MM.1S (cell line): ENCODE data around the gene BCL2L2.

Source experiments
- DNase-seq: peaks from one replicate; pipeline ENCODE4 v3.0.0-alpha.2; 2015
- H2AFZ ChIP-seq: fragments of 300-600 bp; sonication (generic); 2 replicates; pipeline ENCODE4 v1.6.0; 2016; ENCODE audit warnings: antibody characterized with exemption, low read length
- H3F3A ChIP-seq: fragments of 300-600 bp; sonication (generic); 2 replicates; pipeline ENCODE4 v1.6.1; 2016; ENCODE audit warnings: mild to moderate bottlenecking, antibody characterized with exemption, low read length, moderate library complexity, mixed read lengths; ENCODE audit not compliant: insufficient read depth
- H3K27ac ChIP-seq: fragments of 300-600 bp; sonication (generic); 2 replicates; pipeline ENCODE4 v1.5.1; 2016; ENCODE audit warnings: mild to moderate bottlenecking, low read length
- H3K27me3 ChIP-seq: fragments of 300-600 bp; sonication (generic); replicated peaks from 2 replicates; pipeline ENCODE4 v1.6.0; 2016; ENCODE audit warnings: low read length; ENCODE audit not compliant: insufficient read depth
- H3K36me3 ChIP-seq: fragments of 300-600 bp; sonication (generic); replicated peaks from 2 replicates; pipeline ENCODE4 v1.6.1; 2016; ENCODE audit warnings: mild to moderate bottlenecking, low read length, mixed read lengths; ENCODE audit not compliant: insufficient read depth
- H3K4me1 ChIP-seq: fragments of 300-600 bp; sonication (generic); 2 replicates; pipeline ENCODE4 v1.6.1; 2016; ENCODE audit warnings: low read length, mixed read lengths
- H3K4me2 ChIP-seq: fragments of 300-600 bp; sonication (generic); 2 replicates; pipeline ENCODE4 v1.6.0; 2016; ENCODE audit warnings: low read depth, low read length
- H3K4me3 ChIP-seq: fragments of 300-600 bp; sonication (generic); 2 replicates; pipeline ENCODE4 v1.5.1; 2016; ENCODE audit warnings: low read length, mixed read lengths
- H3K79me2 ChIP-seq: fragments of 300-600 bp; sonication (generic); 2 replicates; pipeline ENCODE4 v1.6.1; 2016; ENCODE audit warnings: mixed run types, low read length, mixed read lengths
- H3K9ac ChIP-seq: fragments of 300-600 bp; sonication (generic); 2 replicates; pipeline ENCODE4 v1.6.1; 2016; ENCODE audit warnings: low read length, mixed read lengths
- H3K9me2 ChIP-seq: fragments of 300-600 bp; sonication (generic); replicated peaks from 2 replicates; pipeline ENCODE4 v1.6.1; 2016; ENCODE audit warnings: mild to moderate bottlenecking, low read length, mixed read lengths; ENCODE audit not compliant: insufficient read depth
- H3K9me3 ChIP-seq: fragments of 300-600 bp; sonication (generic); replicated peaks from 2 replicates; pipeline ENCODE4 v1.6.1; 2016; ENCODE audit warnings: mild to moderate bottlenecking, low read length, mixed read lengths; ENCODE audit not compliant: insufficient read depth
- H4K20me1 ChIP-seq: fragments of 300-600 bp; sonication (generic); 2 replicates; pipeline ENCODE4 v1.6.1; 2016; ENCODE audit warnings: mild to moderate bottlenecking, low read length, moderate library complexity, mixed read lengths; ENCODE audit not compliant: insufficient read depth
- CTCF ChIP-seq: fragments of 300-600 bp; sonication (generic); IDR thresholded peaks from 2 replicates; pipeline ENCODE4 v1.5.1; 2016; ENCODE audit warnings: antibody characterized with exemption, low read length, mixed read lengths
- EZH2 ChIP-seq: fragments of 300-600 bp; sonication (generic); optimal IDR thresholded peaks from 2 replicates; pipeline ENCODE3; 2017; ENCODE audit warnings: low read depth, mild to moderate bottlenecking, antibody characterized with exemption, low read length, mixed read lengths
- EZH2phosphoT487 ChIP-seq: fragments of 300-600 bp; sonication (generic); IDR thresholded peaks from 2 replicates; pipeline ENCODE4 v1.6.1; 2018; ENCODE audit warnings: antibody characterized with exemption, low read length

BCL2L2 gene

GRCh38 chr14:23310546-23310945 lies 3.9 kb downstream of the BCL2L2 start:
- Histone ChIP-seq H3K4me2 (no peak overlapping the region), H3K36me3 (no peaks in the 10 kb centered on the region), H3K79me2 (no peaks in the 10 kb centered on the region)

GRCh38 chr14:23316300-23316699 lies 9.7 kb downstream of the BCL2L2 start:
- TF ChIP-seq EZH2 (no peak), EZH2phosphoT487 (no peak), CTCF (no peak)
- H3K9ac ChIP-seq: no peak overlapping the region
- H3K79me2 ChIP-seq: no peaks in the 10 kb centered on the region
- no peaks in the 10 kb centered on the region for H3K36me3 ChIP-seq
- H2AFZ ChIP-seq: no peak overlapping the region
- no peaks in the 10 kb centered on the region for H3K9me2 ChIP-seq
- H3K4me2 ChIP-seq: no peak overlapping the region
- no peaks in the 10 kb centered on the region for H3K4me1 ChIP-seq
- H4K20me1 ChIP-seq: no peaks in the 10 kb centered on the region
- no peak overlapping the region for H3K27ac ChIP-seq
- H3K4me3 ChIP-seq: no peak overlapping the region
- no peak for DNase-seq
- no peaks in the 10 kb centered on the region for H3K27me3 ChIP-seq
- H3F3A ChIP-seq: no peaks in the 10 kb centered on the region
- no peaks in the 10 kb centered on the region for H3K9me3 ChIP-seq

More at GRCh38 chr14:23310546-23310945, 3.9 kb downstream of the BCL2L2 start:
- H3F3A ChIP-seq: no peaks in the 10 kb centered on the region
- H4K20me1 ChIP-seq: no peaks in the 10 kb centered on the region
- H3K9me2 ChIP-seq: no peaks in the 10 kb centered on the region
- H3K27ac ChIP-seq: no peak overlapping the region
- DNase-seq: no peak
- no peaks in the 10 kb centered on the region for H3K4me1 ChIP-seq
- H3K4me3 ChIP-seq: no peak overlapping the region
- no peaks in the 10 kb centered on the region for H3K9me3 ChIP-seq
- H2AFZ ChIP-seq: no peak overlapping the region
- TF ChIP-seq CTCF (no peak), EZH2 (no peak), EZH2phosphoT487 (no peak)
- H3K27me3 ChIP-seq: no peaks in the 10 kb centered on the region
- no peak overlapping the region for H3K9ac ChIP-seq

- Histone ChIP-seq H3K27ac (peak overlapping the region; percentile 86), H3K36me3 (no peaks in the 10 kb centered on the region), H3F3A (no peaks in the 10 kb centered on the region), H3K4me1 (no peaks in the 10 kb centered on the region), H3K9me2 (no peaks in the 10 kb centered on the region), H4K20me1 (no peaks in the 10 kb centered on the region), H3K9ac (peak overlapping the region; percentile 24; the same call in 1 of the 2 replicates), H3K27me3 (no peaks in the 10 kb centered on the region), H2AFZ (peak overlapping the region; percentile 50), H3K79me2 (peaks cover 18% of the 10 kb centered on the region), H3K4me3 (peak overlapping the region; percentile 63), H3K9me3 (no peaks in the 10 kb centered on the region), H3K4me2 (peak overlapping the region; percentile 48)
- TF ChIP-seq EZH2 (no peak), EZH2phosphoT487 (no peak), CTCF (no peak)
- no peak for DNase-seq
Measured at GRCh38 chr14:23319746-23320583, 13.3 kb downstream of the BCL2L2 start.
